Neural progenitor cell (in vitro differentiated cells): ENCODE data around the gene EXPH5. TPM values are rescaled to one million over a fixed set of nuclear protein-coding genes. Genes with fewer than 3 reads are reported as not detected.

ENCODE experiments used
- DNase-seq: peaks from one replicate; pipeline ENCODE4 v3.0.0-alpha.2; 2016; ENCODE audit warnings: low spot score
- H2AFZ ChIP-seq: fragments of 200-600 bp; sonication (generic); replicated peaks from 2 replicates; pipeline ENCODE4 v1.6.1; 2016; ENCODE audit warnings: antibody characterized with exemption
- H3F3A ChIP-seq: fragments of 200-600 bp; sonication (generic); 2 replicates; pipeline ENCODE4 v1.6.1; 2016; ENCODE audit warnings: antibody characterized with exemption, low read depth
- H3K27ac ChIP-seq: fragments of 200-600 bp; sonication (generic); 2 replicates; pipeline ENCODE4 v1.5.1; 2016; ENCODE audit warnings: mild to moderate bottlenecking
- H3K27me3 ChIP-seq: fragments of 200-600 bp; sonication (generic); 2 replicates; pipeline ENCODE4 v1.6.1; 2016; ENCODE audit warnings: mild to moderate bottlenecking, moderate library complexity
- H3K36me3 ChIP-seq: fragments of 200-600 bp; sonication (generic); 2 replicates; pipeline ENCODE4 v1.5.1; 2016
- H3K4me1 ChIP-seq: fragments of 200-600 bp; sonication (generic); 2 replicates; pipeline ENCODE4 v1.6.1; 2016; ENCODE audit warnings: mixed run types
- H3K4me2 ChIP-seq: fragments of 200-600 bp; sonication (generic); 2 replicates; pipeline ENCODE4 v1.6.1; 2016
- H3K4me3 ChIP-seq: fragments of 200-600 bp; sonication (generic); 2 replicates; pipeline ENCODE4 v1.5.1; 2016
- H3K79me2 ChIP-seq: fragments of 200-600 bp; sonication (generic); 2 replicates; pipeline ENCODE4 v1.6.1; 2016; ENCODE audit warnings: low read depth
- H3K9ac ChIP-seq: fragments of 200-600 bp; sonication (generic); 2 replicates; pipeline ENCODE4 v1.6.1; 2016
- H3K9me3 ChIP-seq: fragments of 200-600 bp; sonication (generic); 2 replicates; pipeline ENCODE4 v1.5.1; 2016; ENCODE audit warnings: low read depth
- H4K20me1 ChIP-seq: fragments of 200-600 bp; sonication (generic); 2 replicates; pipeline ENCODE4 v1.6.1; 2016; ENCODE audit warnings: low read depth
- H3K27ac Mint-ChIP-seq: 3 replicates; pipeline ENCODE4 v1.8.0; 2021; ENCODE audit warnings: mixed read lengths
- H3K27me3 Mint-ChIP-seq: 2 replicates; pipeline ENCODE4 v1.8.0; 2022; ENCODE audit warnings: low read depth, mild to moderate bottlenecking, inconsistent platforms, moderate library complexity, mixed read lengths; ENCODE audit not compliant: insufficient read depth
- H3K36me3 Mint-ChIP-seq: 3 replicates; pipeline ENCODE4 v1.8.0; 2021; ENCODE audit warnings: mixed read lengths
- H3K4me1 Mint-ChIP-seq: 3 replicates; pipeline ENCODE4 v1.8.0; 2021; ENCODE audit warnings: mixed read lengths
- H3K4me3 Mint-ChIP-seq: 3 replicates; pipeline ENCODE4 v1.8.0; 2021; ENCODE audit warnings: mild to moderate bottlenecking, moderate library complexity, mixed read lengths
- H3K9me3 Mint-ChIP-seq: 3 replicates; pipeline ENCODE4 v1.8.0; 2020; ENCODE audit warnings: mixed read lengths
- EZH2 ChIP-seq: fragments of 200-600 bp; sonication (generic); IDR thresholded peaks from 2 replicates; pipeline ENCODE4 v1.6.1; 2017; ENCODE audit warnings: antibody characterized with exemption, mild to moderate bottlenecking, moderate library complexity
- EZH2phosphoT487 ChIP-seq: fragments of 200-600 bp; sonication (generic); IDR thresholded peaks from 2 replicates; pipeline ENCODE4 v1.6.1; 2017; ENCODE audit warnings: antibody characterized with exemption
- total RNA-seq: library from RNA; depleted of rRNA; stranded (reverse); fragments of >200 nt; gene quantifications from 2 replicates; pipeline ENCODE4 v1.2.3, GENCODE V29; 2015; ENCODE audit warnings: low replicate concordance
- TF ChIP-seq, protein P1 (sequence below): fragments of 200-600 bp; sonication (generic); IDR thresholded peaks from 2 replicates; pipeline ENCODE4 v1.5.1; 2017; ENCODE audit warnings: antibody characterized with exemption, mild to moderate bottlenecking

Gene EXPH5
- total RNA-seq, 1 donor from 2014 or later = 1.4 TPM

DNA sequence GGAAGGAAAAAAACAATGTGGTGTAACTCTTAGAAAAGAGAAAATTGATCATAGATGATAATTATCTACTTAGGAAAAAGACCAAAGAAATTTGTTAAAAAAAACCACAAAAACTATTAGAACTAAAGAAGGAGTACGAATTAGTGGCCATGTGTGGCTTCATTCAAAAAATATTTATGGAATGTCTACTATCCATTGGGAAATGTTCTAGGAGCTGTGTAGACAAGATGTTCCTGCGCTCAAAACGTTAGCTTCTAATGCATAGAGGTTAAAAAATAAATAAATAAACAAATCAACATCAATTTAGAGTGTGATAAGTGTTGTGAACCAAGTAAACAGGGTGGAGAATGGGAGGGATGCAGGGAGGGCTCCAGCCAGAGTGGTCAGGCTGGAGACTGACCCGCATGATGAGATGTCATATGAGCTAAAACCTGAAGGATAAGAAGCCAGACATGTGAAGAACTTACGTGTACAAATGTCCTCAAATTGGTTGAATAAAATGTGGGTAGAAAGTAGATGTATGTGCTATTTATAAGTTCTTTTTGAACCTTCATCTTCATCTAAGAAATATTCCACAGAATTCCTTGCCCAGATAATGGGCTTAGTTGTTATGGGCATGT lies 4.3 kb upstream of the EXPH5 start:
- Histone ChIP-seq H3K27me3 (peaks cover 6% of the 10 kb centered on the region), H3K27ac (no peak overlapping the region), H3K79me2 (no peaks in the 10 kb centered on the region), H3K36me3 (no peaks in the 10 kb centered on the region), H3K4me3 (no peak overlapping the region), H3K9ac (no peak overlapping the region), H3F3A (peaks cover 8% of the 10 kb centered on the region), H3K9me3 (no peaks in the 10 kb centered on the region), H3K4me2 (no peak overlapping the region), H4K20me1 (no peaks in the 10 kb centered on the region), H2AFZ (no peak overlapping the region), H3K4me1 (peaks cover 15% of the 10 kb centered on the region)
- H3K27ac Mint-ChIP-seq = no peak overlapping the region
- peaks cover 20% of the 10 kb centered on the region for H3K4me1 Mint-ChIP-seq
- no peaks in the 10 kb centered on the region for H3K9me3 Mint-ChIP-seq
- no peaks in the 10 kb centered on the region for H3K36me3 Mint-ChIP-seq
- H3K4me3 Mint-ChIP-seq = no peak overlapping the region
- no peak for DNase-seq
- peaks cover 5% of the 10 kb centered on the region for H3K27me3 Mint-ChIP-seq
- TF ChIP-seq EZH2 = no peak
- TF ChIP-seq, protein P1, sequence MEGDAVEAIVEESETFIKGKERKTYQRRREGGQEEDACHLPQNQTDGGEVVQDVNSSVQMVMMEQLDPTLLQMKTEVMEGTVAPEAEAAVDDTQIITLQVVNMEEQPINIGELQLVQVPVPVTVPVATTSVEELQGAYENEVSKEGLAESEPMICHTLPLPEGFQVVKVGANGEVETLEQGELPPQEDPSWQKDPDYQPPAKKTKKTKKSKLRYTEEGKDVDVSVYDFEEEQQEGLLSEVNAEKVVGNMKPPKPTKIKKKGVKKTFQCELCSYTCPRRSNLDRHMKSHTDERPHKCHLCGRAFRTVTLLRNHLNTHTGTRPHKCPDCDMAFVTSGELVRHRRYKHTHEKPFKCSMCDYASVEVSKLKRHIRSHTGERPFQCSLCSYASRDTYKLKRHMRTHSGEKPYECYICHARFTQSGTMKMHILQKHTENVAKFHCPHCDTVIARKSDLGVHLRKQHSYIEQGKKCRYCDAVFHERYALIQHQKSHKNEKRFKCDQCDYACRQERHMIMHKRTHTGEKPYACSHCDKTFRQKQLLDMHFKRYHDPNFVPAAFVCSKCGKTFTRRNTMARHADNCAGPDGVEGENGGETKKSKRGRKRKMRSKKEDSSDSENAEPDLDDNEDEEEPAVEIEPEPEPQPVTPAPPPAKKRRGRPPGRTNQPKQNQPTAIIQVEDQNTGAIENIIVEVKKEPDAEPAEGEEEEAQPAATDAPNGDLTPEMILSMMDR = no peak
- no peak for TF ChIP-seq EZH2phosphoT487

DNA sequence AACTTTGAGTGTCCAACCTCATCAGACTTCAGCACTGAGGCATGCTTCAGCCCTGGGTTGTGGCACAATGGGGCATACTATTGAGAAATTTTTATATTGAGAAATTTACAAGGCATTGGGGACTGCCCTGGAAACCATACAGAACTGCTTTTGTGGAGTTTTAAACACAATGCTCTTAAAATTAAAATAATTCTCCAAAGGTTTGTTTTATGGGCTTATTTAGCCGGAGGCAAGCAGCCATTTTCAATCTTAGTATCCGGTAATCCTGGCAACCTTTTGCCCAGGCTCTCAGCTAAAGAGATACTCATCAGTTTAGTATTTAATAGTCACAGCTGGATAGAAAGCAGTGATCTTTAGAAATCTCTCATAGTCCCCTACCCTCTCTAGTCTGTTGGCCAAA lies 3.1 kb upstream of the EXPH5 start:
- TF ChIP-seq, protein P1 = no peak
- TF ChIP-seq EZH2phosphoT487 (no peak), EZH2 (no peak)
- Histone ChIP-seq H3K9ac (no peak overlapping the region), H3K27me3 (peaks cover 17% of the 10 kb centered on the region), H3F3A (peaks cover 8% of the 10 kb centered on the region), H3K4me2 (no peak overlapping the region), H3K4me1 (peaks cover 22% of the 10 kb centered on the region), H4K20me1 (no peaks in the 10 kb centered on the region), H2AFZ (no peak overlapping the region), H3K36me3 (no peaks in the 10 kb centered on the region), H3K27ac (no peak overlapping the region), H3K9me3 (no peaks in the 10 kb centered on the region), H3K79me2 (no peaks in the 10 kb centered on the region), H3K4me3 (no peak overlapping the region)
- peaks cover 15% of the 10 kb centered on the region for H3K27me3 Mint-ChIP-seq
- H3K27ac Mint-ChIP-seq = no peak overlapping the region
- H3K4me3 Mint-ChIP-seq = no peak overlapping the region
- H3K36me3 Mint-ChIP-seq = no peaks in the 10 kb centered on the region
- peaks cover 24% of the 10 kb centered on the region for H3K4me1 Mint-ChIP-seq
- DNase-seq = no peak
- H3K9me3 Mint-ChIP-seq = no peaks in the 10 kb centered on the region

DNA sequence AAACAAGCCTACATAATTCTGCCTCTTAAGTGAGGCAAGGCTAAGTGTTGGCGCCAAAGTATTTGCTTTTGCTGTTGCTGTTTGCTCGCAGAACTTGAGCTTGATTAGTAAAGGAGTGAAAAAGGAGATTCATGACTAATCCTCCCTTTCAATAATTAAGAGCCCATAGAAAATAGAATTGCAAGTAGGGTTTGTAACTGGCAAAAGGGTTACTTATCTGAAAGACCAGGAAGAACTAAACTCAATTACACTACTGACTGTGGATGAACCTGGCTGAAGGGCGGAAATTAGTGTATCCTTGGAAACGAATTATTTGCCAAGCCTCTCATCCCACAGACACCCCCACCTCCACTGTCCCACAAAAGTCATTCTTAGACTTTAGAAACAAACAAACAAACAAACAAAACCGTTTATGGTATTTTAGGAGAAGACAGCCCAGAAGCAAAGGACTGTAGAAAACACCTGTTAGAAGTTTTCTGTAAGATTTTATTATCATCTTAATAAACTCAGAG lies 411 bp upstream of the EXPH5 start:
- peaks cover 22% of the 10 kb centered on the region for H3K4me1 ChIP-seq
- H3K79me2 ChIP-seq = no peaks in the 10 kb centered on the region
- H3F3A ChIP-seq = peaks cover 8% of the 10 kb centered on the region
- H3K9me3 ChIP-seq = no peaks in the 10 kb centered on the region
- TF ChIP-seq EZH2phosphoT487 = no peak
- TF ChIP-seq, protein P1 = no peak
- TF ChIP-seq EZH2 = no peak
- Mint-ChIP-seq H3K36me3 (no peaks in the 10 kb centered on the region), H3K27me3 (peaks cover 15% of the 10 kb centered on the region), H3K9me3 (no peaks in the 10 kb centered on the region), H3K27ac (no peak overlapping the region), H3K4me3 (peak overlapping the region; percentile 95), H3K4me1 (peaks cover 24% of the 10 kb centered on the region)
- peak overlapping the region; percentile 73 for H3K4me3 ChIP-seq
- H2AFZ ChIP-seq = no peak overlapping the region
- peaks cover 28% of the 10 kb centered on the region for H3K27me3 ChIP-seq
- no peak overlapping the region for H3K9ac ChIP-seq
- H3K27ac ChIP-seq = no peak overlapping the region
- no peak for DNase-seq
- peak overlapping the region; percentile 93 for H3K4me2 ChIP-seq
- no peaks in the 10 kb centered on the region for H3K36me3 ChIP-seq
- no peaks in the 10 kb centered on the region for H4K20me1 ChIP-seq
